ENCODE data around the gene DEPDC7.
"Not testable (repeated sequence)": the region's sequence is repeated elsewhere in the genome, so short reads cannot be mapped to it uniquely, and the experiment has no call there.

The DEPDC7 gene

DNA sequence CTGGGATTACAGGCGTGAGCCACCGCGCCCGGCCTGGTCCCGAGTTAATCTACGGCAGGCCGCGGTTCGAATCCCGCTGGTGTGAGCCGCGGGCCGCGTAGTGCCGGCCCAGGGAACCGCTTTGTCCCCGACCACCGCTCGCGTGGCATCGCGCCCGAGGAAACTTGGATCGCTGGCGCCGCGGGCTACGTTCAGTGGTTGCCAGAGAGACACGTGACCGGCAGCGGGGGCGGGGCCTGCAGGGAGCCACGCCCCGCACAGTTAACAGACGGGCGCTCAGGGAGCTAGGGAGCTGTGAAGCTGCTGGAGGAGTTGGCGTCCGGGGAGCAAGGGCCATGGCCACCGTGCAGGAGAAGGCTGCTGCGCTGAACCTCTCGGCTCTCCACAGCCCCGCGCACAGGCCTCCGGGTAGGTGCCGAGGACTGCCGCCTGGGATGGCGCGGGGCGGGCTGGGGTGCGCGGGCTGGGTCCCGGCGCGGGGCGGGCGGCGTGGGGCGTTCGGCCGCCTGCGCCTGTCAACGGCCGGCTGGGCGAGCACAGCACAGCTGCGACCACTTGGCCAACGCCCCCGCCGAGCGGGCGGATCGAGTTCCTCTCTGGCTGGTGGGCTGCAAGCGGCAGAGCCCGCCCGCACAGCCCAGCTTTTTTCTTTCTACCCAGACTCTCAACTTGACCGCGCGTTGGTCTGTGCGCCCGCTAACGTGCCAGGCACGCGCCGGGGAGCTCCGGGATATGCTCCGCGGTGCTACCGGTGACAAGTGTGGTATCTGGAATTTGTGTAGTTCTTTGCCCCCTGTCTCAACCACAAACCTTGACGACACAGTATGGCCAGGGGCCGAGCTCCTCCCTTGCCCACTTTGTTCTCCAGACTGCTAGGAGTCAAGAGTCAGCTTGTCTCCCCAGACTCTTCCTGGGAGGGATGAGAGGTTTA is at the start of gene DEPDC7:
DEPDC7 (plus strand) TSS at position 258 of the 931 bp plus-strand sequence; CDS start at position 336, 78 bp downstream.
- DNase-seq, result peak; percentile 18 to 95 (median 84)

GRCh38 chr11:32968541-32968940 is 47.1 kb upstream of the DEPDC7 start:
- no peak for DNase-seq

GRCh38 chr11:32972233-32972632 is 43.4 kb upstream of the DEPDC7 start:
- not testable (repeated sequence) for DNase-seq

- no peak for DNase-seq
These were observed 42.9 kb upstream of the DEPDC7 start for GRCh38 chr11:32972781-32973180.

DNA sequence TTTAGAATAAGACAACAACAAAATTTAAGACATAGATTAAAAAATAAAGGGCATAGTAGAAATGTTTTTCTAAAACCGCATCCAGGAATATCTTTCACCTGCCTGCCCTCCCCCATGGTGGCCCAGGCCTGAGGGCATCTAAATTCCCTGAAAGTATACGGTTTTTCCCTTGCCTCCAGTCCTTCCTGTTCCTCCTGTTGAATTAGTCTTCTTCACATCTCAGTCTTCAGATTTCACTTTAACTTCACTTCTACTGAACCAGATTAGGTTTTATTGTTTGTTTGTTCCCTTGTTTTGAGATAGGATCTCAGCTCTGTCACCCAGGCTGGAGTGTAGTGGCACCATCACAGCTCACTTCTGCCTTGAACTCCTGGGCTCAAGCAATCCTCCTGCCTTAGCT is 33.1 kb upstream of the DEPDC7 start:
- DNase-seq, result no peak

DNA sequence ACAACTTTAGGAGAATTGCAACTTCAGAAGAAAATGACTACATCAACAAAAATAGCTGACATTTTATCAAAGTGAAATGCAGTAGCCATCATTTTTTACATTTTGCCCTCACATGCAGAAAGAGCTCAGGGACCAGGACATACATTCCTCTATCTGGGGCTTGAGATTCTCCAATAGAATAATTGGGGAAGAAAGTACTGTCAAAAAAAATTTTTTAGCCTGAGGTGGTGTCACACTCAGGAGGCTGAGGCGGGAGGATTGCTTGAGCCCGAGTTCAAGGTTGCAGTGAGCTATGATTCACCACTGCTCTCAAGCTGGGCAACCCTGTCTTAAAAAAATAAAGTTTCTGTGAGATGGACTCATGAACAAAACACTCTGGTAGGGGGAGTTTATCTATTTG is 32.2 kb upstream of the DEPDC7 start:
- DNase-seq, result no peak

DNA sequence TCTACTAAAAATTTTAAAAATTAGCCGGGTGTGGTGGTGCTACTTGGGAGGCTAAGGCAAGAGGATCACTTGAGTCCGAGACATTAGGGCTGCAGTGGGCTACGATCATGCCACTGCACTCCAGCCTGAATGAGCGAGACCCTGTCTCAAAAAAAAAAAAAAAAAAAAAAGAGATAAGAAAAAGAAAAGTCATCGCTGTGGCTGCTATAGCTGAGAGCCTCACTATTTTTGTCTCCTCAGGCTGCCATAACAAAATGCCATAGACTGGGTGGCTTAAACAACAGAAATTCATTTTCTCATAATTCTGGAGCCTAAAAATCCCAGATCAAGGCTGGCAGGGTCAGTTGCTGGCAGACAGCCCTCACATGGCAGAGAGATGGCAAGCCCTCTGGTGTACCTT is 30.1 kb upstream of the DEPDC7 start:
- no peak for DNase-seq

DNA sequence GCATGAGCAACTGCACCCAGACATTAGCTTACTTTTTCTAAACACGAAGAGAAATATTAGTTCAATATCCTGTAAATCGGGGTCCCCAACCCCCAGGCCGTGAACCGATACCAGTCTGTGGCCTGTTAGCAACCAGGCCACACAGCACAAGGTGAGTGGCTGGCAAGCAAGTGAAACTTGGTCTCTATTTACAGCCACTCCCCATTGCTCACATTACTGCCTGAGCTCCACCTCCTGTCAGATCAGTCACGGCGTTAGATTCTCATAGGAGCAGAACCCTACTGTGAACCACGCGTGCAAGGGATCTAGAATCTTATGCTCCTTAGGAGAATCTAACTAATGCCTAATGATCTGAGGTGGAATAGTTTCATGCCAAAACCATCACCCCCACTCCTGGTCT is 27.8 kb upstream of the DEPDC7 start:
- DNase-seq, result no peak

DNA sequence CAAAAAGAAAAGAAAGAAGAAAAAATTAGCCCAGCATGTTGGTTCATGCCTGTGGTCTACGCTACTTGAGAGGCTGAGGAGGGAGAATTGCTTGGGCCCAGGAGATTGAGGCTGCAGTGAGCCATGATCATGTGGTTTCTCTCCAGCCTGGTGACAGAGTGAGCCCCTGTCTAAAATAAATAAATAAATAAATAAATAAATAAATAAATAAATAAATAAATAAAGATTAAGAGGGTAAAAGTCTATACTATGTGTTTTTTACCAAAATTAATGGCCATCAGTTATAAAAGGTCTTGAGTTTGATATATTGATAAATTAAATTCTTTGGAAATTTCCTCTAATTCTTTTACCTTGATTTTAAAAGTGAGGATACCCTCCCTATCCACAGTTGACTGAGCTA is 25.2 kb upstream of the DEPDC7 start:
- no peak for DNase-seq

DNA sequence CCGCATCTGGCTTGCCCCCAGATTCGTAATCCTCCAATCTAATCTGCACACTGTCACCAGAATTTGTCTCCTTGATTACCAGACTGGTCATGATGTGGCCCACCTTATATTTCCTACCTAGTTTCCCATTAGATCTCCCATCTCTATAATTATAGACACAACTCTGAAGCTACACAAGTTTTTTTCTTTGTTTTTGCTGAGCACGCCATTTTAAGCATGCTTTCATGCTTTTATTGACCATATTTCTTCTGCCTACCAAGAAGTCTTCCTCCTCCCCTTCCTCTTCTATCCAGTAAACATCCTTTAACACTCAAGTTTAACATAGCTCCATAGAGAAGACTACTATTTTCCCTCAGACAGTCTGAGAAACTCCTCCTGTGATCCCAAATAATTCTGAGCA is 24.3 kb upstream of the DEPDC7 start:
- DNase-seq, result no peak

GRCh38 chr11:32991898-32992297 is 23.8 kb upstream of the DEPDC7 start:
- DNase-seq, result no peak

- no peak for DNase-seq
These were observed 15.5 kb upstream of the DEPDC7 start for GRCh38 chr11:33000181-33000580.

DNA sequence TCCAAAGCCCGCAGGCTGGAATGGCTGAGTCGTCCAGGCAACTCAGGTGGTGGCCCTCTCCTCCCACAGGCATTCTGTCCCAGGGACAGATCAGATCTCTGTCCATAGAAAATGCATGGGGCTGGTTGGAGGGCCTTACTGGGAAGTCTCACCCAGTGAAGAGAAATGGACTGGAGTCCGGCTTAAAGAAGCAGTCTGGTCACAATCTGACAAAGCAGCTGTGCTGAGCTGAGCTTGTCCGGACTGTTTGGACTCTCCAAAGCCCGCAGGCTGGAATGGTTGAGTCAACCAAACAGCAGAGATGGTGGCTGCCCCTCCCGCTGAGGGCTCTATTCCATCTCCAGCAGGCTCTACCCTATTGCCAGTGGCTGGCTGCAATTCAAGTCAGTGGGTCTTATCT is 14.4 kb upstream of the DEPDC7 start:
- no peak for DNase-seq

DNA sequence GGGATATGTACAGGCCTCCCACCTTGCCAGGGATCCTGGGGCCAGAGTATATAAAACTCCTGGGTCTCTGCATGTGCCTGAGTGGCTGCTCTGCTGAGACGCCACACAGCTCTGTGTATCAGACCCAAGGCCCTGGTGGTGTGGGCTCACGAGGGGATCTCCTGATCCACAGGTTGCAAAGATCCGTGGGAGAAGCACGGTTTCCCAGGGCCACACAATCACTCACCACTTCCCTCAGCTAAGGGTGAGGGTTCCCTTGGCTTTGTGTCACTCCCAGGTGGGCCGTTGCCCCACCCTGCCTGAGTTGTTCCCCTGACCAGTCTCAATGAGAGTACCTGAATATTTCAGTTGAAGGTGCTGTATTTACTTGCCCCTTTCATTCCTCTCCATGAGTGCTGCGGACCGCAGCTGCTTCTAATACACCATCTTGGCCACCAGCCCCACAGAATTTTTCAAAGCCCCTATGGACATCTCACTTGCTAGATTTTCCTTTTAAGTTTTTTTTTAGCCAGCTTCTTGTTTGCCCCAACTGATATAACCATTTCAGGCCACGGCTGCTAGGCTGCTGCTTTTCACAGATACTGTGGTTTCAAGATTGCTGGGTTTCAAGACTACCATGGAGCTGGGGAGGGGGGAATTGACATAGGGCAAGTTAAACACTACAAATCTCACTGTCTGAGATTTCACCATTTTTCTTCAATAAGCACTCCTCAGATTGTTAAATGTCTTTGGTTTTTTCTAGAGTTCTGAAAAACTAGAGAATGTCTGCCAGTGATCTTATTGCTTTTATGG is 13.7 kb upstream of the DEPDC7 start:
- no peak for DNase-seq

GRCh38 chr11:33005175-33005574 is 10.5 kb upstream of the DEPDC7 start:
- DNase-seq, result no peak

GRCh38 chr11:33006010-33006409 is 9.7 kb upstream of the DEPDC7 start:
- no peak for DNase-seq

DNA sequence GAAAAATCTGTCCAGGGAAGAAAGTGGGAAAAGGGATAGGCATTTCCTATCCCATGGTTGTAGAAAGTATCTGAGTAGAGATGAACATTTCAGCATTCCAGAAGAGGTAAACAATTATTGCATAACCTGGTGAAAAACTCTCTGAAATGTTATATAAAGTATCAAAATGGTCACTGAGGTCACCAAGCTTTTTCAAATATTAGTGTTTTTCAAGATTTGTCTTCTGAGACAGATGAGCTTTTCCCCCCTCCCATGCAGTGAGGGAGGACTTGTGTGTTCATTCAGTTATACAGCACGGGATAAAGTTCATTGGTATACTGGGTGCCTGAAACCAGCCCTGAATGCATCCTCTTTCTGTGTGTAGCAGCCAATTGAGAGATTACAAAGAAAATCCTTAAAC is 1.9 kb upstream of the DEPDC7 start:
- DNase-seq, result no peak

GRCh38 chr11:33016654-33017053 is 976 bp downstream of the DEPDC7 start:
- no peak for DNase-seq

DNA sequence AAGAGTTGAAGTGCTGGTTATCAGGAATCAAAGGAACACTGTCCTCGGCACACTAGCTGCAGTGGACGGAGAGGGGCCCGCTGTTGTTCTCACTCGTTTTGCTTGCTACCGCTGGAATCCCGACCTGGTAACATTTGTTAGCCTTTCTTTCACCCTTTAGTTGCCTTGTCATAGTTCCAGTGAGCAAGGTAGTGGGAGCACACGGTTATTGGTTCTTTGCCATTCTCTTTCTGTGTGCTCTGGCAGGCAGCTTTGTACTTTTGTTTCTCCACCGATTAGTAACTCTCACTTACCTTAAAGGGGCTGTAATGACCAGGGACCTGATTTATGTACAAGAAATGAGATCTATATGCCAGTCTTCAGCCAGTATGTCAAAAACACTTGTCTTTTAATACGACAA is 1.8 kb downstream of the DEPDC7 start:
- no peak for DNase-seq

DNA sequence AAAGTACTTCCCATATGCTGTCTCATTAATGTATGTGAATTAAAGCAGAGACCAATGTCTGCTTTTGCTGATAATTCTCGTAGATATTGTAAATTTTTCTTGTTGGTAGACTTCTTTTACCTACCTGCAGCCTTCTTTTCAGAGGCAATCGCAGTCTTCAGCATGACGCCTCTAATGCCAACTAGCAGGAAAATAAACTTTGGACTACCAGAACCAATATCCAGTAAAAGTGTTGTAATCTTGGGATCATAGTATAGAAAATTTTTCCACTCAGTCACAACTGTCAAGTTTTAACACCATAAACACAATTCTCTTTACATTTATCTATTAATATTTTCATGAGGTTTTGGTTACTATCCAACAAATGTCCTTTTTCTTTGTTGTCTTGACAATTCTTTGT is 2.3 kb downstream of the DEPDC7 start:
- no peak for DNase-seq

DNA sequence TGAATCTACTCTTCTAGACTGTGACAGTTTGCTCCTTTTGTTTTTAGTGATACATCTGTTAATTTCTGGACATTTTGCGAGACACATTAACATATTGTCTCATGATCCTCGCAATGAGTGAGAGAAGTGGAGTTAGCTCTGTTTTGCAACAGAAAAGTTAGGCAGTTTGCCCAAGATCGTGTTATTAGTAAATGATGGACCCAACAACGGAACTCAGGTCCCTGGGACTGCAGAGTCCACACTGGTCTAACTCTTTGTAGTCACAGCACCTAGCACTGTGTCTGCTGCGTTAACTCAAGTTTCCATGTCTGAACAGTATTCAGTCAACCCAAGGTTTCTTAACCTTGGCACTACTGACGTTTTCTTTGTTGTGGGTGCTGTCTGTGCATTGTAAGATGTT is 3.2 kb downstream of the DEPDC7 start:
- DNase-seq, result no peak

DNA sequence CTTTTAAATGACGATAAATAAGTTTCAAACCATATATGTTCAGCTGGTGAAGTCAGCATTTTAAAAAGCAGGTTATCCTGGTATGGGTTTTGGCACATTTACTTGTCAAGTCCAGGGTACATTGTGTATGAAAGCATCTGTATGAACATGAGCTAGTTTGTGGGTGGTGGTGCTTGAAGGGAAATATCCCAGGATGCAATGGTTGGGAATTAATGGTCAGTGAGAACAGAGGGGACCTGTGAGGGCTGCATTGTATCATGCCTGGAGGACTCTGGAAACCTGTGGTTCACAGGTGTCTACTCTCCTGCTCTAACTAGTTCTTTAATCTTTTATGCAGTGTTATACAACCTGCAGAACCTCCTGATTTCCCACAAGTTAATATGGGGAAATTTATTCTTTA is 5.8 kb downstream of the DEPDC7 start:
- DNase-seq, result no peak

DNA sequence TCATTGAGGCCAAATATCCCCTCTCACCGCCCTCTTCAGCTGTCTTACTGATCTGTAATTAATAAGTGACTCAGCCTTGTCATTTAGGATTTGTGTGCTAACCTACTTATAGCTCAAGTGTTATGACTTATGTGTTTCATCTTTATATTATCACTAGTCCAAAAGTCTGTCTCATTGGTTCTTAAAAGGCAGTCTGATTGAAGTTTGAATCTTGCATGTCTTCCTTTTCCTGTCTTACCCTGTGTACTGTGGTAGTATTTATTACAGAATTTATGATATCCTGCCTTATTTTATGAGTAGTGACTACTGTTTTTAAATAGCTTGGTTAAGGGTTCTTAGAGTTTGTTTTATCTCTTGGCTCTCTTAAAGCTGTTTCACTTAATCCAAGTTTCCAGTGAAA is 6.3 kb downstream of the DEPDC7 start:
- no peak for DNase-seq
